Gastroesophageal sphincter (tissue), 4 donors: ENCODE results near the gene DPP6. TPM values are rescaled to one million over a fixed set of nuclear protein-coding genes. Genes with fewer than 3 reads are reported as not detected.

ENCODE experiments used
- ATAC-seq: fragments of 150-250 bp; one replicate; pipeline ENCODE4 v1.9.1; 2016; ENCODE audit warnings: mild to moderate bottlenecking, moderate library complexity
- H3K27ac ChIP-seq, 4 donors: fragments of 200-600 bp; sonication (generic) in 3 of 4; 1 replicate in 3 of 4; 2 replicates in 1 of 4; pipeline ENCODE4 v1.5.1; 2016 to 2019
- H3K27me3 ChIP-seq: fragments of 200-600 bp; sonication (generic); one replicate; pipeline ENCODE4 v1.5.1; 2019
- H3K36me3 ChIP-seq, 2 donors: fragments of 200-600 bp; sonication (generic); one replicate each; pipeline ENCODE4 v1.5.1; 2019; ENCODE audit warnings: control low read depth in 1 of 2
- H3K4me1 ChIP-seq, 3 donors: fragments of 200-600 bp; sonication (generic); 1 replicate in 2 of 3; 2 replicates in 1 of 3; pipeline ENCODE4 v1.5.1; 2016 to 2019; ENCODE audit warnings: control low read depth in 2 of 3
- H3K4me3 ChIP-seq, 2 donors: fragments of 200-600 bp; sonication (generic); one replicate each; pipeline ENCODE4 v1.5.1; 2019; ENCODE audit warnings: mild to moderate bottlenecking in 1 of 2, moderate library complexity in 1 of 2
- H3K9me3 ChIP-seq, 3 donors: fragments of 200-600 bp; sonication (generic); one replicate each; pipeline ENCODE4 v1.5.1; 2017 to 2019; ENCODE audit warnings: control low read depth in 2 of 3
- EP300 ChIP-seq: sonication (generic); formaldehyde crosslinking; IDR thresholded peaks from one replicate; pipeline ENCODE4 v1.6.1; 2017; ENCODE audit warnings: antibody characterized with exemption, mild to moderate bottlenecking
- POLR2A ChIP-seq, 2 donors: fragments of 450-650 bp; IDR thresholded peaks; one replicate each; pipeline ENCODE4 v1.6.1; 2017; ENCODE audit warnings: antibody characterized with exemption in 2 of 2, mild to moderate bottlenecking in 2 of 2, moderate library complexity in 1 of 2
- POLR2AphosphoS5 ChIP-seq: sonication (generic); formaldehyde crosslinking; IDR thresholded peaks from one replicate; pipeline ENCODE4 v1.6.1; 2017; ENCODE audit warnings: antibody characterized with exemption
- WGBS, 2 donors: methylation state at CpG; one replicate each; pipeline ENCODE4 v1.1.5; 2018; ENCODE audit warnings: low coverage in 1 of 2; 5-methylcytosine and 5-hydroxymethylcytosine counted together
- total RNA-seq, 4 donors: library from RNA; depleted of rRNA; stranded (reverse); fragments of >200 nt; gene quantifications; one replicate each; pipeline ENCODE4 v1.1.0, GENCODE V29; 2016
- TF ChIP-seq, protein P1 (sequence below), 4 experiments: fragments of 200-600 bp in 2 of 4; fragments of 450-650 bp in 2 of 4; sonication (generic) in 1 of 4; IDR thresholded peaks; one replicate each; pipeline ENCODE4 v1.5.1; 2017 to 2019; ENCODE audit warnings: antibody characterized with exemption in 4 of 4, mild to moderate bottlenecking in 2 of 4, moderate library complexity in 2 of 4

Gene DPP6
- total RNA-seq, 4 donors from 2014 or later = 14.3 to 40.0 (median 23.1) TPM

GRCh38 chr7:154646126-154647013 is 594.2 kb downstream of the DPP6 start:
- TF ChIP-seq EP300 (no peak), POLR2A (IDR thresholded peaks at IDR 0.05) (no peak), POLR2AphosphoS5 (no peak)
- TF ChIP-seq, protein P1, sequence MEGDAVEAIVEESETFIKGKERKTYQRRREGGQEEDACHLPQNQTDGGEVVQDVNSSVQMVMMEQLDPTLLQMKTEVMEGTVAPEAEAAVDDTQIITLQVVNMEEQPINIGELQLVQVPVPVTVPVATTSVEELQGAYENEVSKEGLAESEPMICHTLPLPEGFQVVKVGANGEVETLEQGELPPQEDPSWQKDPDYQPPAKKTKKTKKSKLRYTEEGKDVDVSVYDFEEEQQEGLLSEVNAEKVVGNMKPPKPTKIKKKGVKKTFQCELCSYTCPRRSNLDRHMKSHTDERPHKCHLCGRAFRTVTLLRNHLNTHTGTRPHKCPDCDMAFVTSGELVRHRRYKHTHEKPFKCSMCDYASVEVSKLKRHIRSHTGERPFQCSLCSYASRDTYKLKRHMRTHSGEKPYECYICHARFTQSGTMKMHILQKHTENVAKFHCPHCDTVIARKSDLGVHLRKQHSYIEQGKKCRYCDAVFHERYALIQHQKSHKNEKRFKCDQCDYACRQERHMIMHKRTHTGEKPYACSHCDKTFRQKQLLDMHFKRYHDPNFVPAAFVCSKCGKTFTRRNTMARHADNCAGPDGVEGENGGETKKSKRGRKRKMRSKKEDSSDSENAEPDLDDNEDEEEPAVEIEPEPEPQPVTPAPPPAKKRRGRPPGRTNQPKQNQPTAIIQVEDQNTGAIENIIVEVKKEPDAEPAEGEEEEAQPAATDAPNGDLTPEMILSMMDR (IDR thresholded peaks at IDR 0.05) = no peak
- no peak for ATAC-seq
- H3K4me3 ChIP-seq = no peak overlapping the region
- no peaks in the 10 kb centered on the region for H3K4me1 ChIP-seq
- no peaks in the 10 kb centered on the region for H3K36me3 ChIP-seq
- no peaks in the 10 kb centered on the region for H3K27me3 ChIP-seq
- H3K27ac ChIP-seq = no peak overlapping the region
- no peaks in the 10 kb centered on the region for H3K9me3 ChIP-seq
- 79 to 84% methylated on average over 9 to 10 of the region's 11 CpGs for WGBS, 2 donors

DNA sequence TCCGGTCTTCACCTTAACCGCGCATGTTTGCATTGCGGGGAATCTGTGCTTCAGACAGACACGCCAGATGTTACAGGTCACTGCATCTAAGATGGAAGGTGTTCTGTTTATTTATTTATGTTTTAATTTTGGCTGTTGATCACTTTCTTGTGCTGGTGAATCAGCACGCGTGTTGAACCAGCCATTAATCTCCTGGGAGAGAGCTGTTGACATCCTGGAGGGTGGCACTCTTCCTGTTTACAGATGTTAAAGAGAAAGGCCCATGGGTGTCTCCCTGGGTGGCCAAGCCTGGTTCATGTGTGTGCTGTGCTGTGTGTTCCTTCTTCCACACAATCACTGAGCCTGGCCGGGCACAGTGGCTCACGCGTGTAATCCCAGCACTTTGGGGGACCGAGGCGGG is 595.4 kb downstream of the DPP6 start:
- Histone ChIP-seq H3K36me3 (no peaks in the 10 kb centered on the region), H3K27me3 (no peaks in the 10 kb centered on the region), H3K9me3 (no peaks in the 10 kb centered on the region), H3K4me1 (no peaks in the 10 kb centered on the region), H3K4me3 (no peak overlapping the region), H3K27ac (no peak overlapping the region)
- 73 to 76% methylated on average over 6 to 7 of the region's 12 CpGs for WGBS, 2 donors
- no peak for TF ChIP-seq EP300
- no peak for TF ChIP-seq POLR2AphosphoS5
- TF ChIP-seq POLR2A (IDR thresholded peaks at IDR 0.05) = no peak
- TF ChIP-seq, protein P1 (IDR thresholded peaks at IDR 0.05) = no peak
- no peak for ATAC-seq

GRCh38 chr7:154649015-154649414 is 596.8 kb downstream of the DPP6 start:
- WGBS, 2 donors = 64 to 70% methylated on average over 3 to 5 of the region's 5 CpGs
- no peaks in the 10 kb centered on the region for H3K27me3 ChIP-seq
- no peak for TF ChIP-seq EP300
- no peak for TF ChIP-seq POLR2AphosphoS5
- TF ChIP-seq, protein P1 (IDR thresholded peaks at IDR 0.05) = no peak
- no peak for TF ChIP-seq POLR2A (IDR thresholded peaks at IDR 0.05)

GRCh38 chr7:154649434-154649833 is 597.2 kb downstream of the DPP6 start:
- WGBS, 2 donors = 89% methylated on average over 3 of the region's 5 CpGs; no CpG with 5 or more reads in 1 of the 2 donors
- TF ChIP-seq POLR2A (IDR thresholded peaks at IDR 0.05) = no peak
- no peak for TF ChIP-seq EP300
- TF ChIP-seq, protein P1 (IDR thresholded peaks at IDR 0.05) = no peak
- TF ChIP-seq POLR2AphosphoS5 = no peak
- Histone ChIP-seq H3K27ac (no peak overlapping the region), H3K4me1 (no peaks in the 10 kb centered on the region), H3K36me3 (no peaks in the 10 kb centered on the region), H3K4me3 (no peak overlapping the region), H3K9me3 (no peaks in the 10 kb centered on the region), H3K27me3 (no peaks in the 10 kb centered on the region)
- no peak for ATAC-seq

More at GRCh38 chr7:154649015-154649414, 596.8 kb downstream of the DPP6 start:
- no peaks in the 10 kb centered on the region for H3K36me3 ChIP-seq
- no peak overlapping the region for H3K27ac ChIP-seq
- H3K4me1 ChIP-seq = no peaks in the 10 kb centered on the region
- no peak for ATAC-seq
- no peaks in the 10 kb centered on the region for H3K9me3 ChIP-seq
- H3K4me3 ChIP-seq = no peak overlapping the region

GRCh38 chr7:154650275-154650674 is 598.1 kb downstream of the DPP6 start:
- WGBS, 2 donors = 65 to 90% methylated on average over 2 to 3 of the region's 4 CpGs
- Histone ChIP-seq H3K9me3 (no peaks in the 10 kb centered on the region), H3K27me3 (no peaks in the 10 kb centered on the region), H3K27ac (no peak overlapping the region), H3K4me3 (no peak overlapping the region), H3K4me1 (no peaks in the 10 kb centered on the region), H3K36me3 (no peaks in the 10 kb centered on the region)
- ATAC-seq = no peak
- TF ChIP-seq POLR2A (IDR thresholded peaks at IDR 0.05) = no peak
- TF ChIP-seq, protein P1 (IDR thresholded peaks at IDR 0.05) = no peak
- TF ChIP-seq POLR2AphosphoS5 = no peak
- no peak for TF ChIP-seq EP300
